ENCODE data around the gene FKBP2. TPM values are rescaled to one million over a fixed set of nuclear protein-coding genes. Genes with fewer than 3 reads are reported as not detected.

The FKBP2 gene
- total RNA-seq, 1 experiment from 2014 or later: 41.0 TPM

- H2BK12ac ChIP-seq (ENCODE audit: insufficient read length, low read depth, low read length): no peak overlapping the region
- H3K79me2 ChIP-seq (ENCODE audit: insufficient read depth, low read length): no peaks in the 10 kb centered on the region
- no peak overlapping the region for H2BK20ac ChIP-seq (ENCODE audit: low read depth, low read length, poor library complexity, severe bottlenecking)
- H3K9ac ChIP-seq (ENCODE audit: extremely low read depth, insufficient read length, low read length): no peak overlapping the region
- no CpG with 5 or more reads among the region's 8 CpGs for WGBS (ENCODE audit: extremely low coverage, insufficient read length, low lambda C conversion rate)
- Mint-ChIP-seq H3K36me3 (ENCODE audit: insufficient read depth in 1 of 3, low read depth in 3 of 3) (peaks cover 3 to 13% (median 5%) of the 10 kb centered on the region in 3 experiments; a peak in 4 of 7 replicates), H3K9me3 (no peaks in the 10 kb centered on the region), H3K27me3 (ENCODE audit: low read depth) (peaks cover 20% of the 10 kb centered on the region), H3K4me3 (peak overlapping the region; percentile 67 to 81; a peak in 3 of 5 replicates), H3K27ac (no peak overlapping the region), H3K4me1 (peaks cover 18 to 29% of the 10 kb centered on the region in 2 experiments)
- no peak overlapping the region for H3K4ac ChIP-seq (ENCODE audit: low read depth, low read length)
- no peak overlapping the region for H3K14ac ChIP-seq (ENCODE audit: insufficient read depth, low read length)
- no peaks in the 10 kb centered on the region for H3K79me1 ChIP-seq (ENCODE audit: insufficient read depth, low read depth, low read length, poor library complexity, severe bottlenecking)
- no peak overlapping the region for H2BK15ac ChIP-seq (ENCODE audit: low read depth, low read length)
- no peak overlapping the region for H4K8ac ChIP-seq (replicated peaks; ENCODE audit: insufficient read length, low read depth, low read length)
- no peak overlapping the region for H3K23ac ChIP-seq (ENCODE audit: insufficient read length, low read depth, low read length)
- no peaks in the 10 kb centered on the region; the same call in 1 of the 2 replicates for H3K27me3 ChIP-seq (ENCODE audit: insufficient read depth, low read length)
- no peak overlapping the region for H3T11ph ChIP-seq (ENCODE audit: low read length)
- H3K18ac ChIP-seq (ENCODE audit: insufficient read length, low read depth, low read length): no peak overlapping the region
- H3K23me2 ChIP-seq (ENCODE audit: insufficient read length, low read depth, low read length, poor library complexity, severe bottlenecking): peaks cover 21% of the 10 kb centered on the region
- H2AK5ac ChIP-seq (ENCODE audit: insufficient read length, low read length): no peak overlapping the region
- H3K27ac ChIP-seq (ENCODE audit: insufficient read length, low read depth, low read length): no peak overlapping the region
- no peak overlapping the region for H2BK5ac ChIP-seq (ENCODE audit: insufficient read length, low read length)
- H4K20me1 ChIP-seq (ENCODE audit: control insufficient read depth, insufficient read depth, insufficient read length): no peaks in the 10 kb centered on the region
- no peak overlapping the region for H3K4me2 ChIP-seq (ENCODE audit: insufficient read depth, insufficient read length, low read length)
- TF ChIP-seq CTCF (conservative IDR thresholded peaks at IDR 0.05): no peak
- 0 out of 2 replicates have a peak, but pooled peaks cover 3% of the 10 kb centered on the region for H3K4me1 ChIP-seq (ENCODE audit: insufficient read depth, low read length)
- no peak for DNase-seq
- no peak overlapping the region for H4K91ac ChIP-seq (ENCODE audit: insufficient read length, low read depth, low read length)
- H3K56ac ChIP-seq (ENCODE audit: insufficient read length, low read depth, low read length): no peak overlapping the region
- H4K5ac ChIP-seq (ENCODE audit: insufficient read length, low read depth, low read length): no peak overlapping the region
- H3K9me3 ChIP-seq (ENCODE audit: control insufficient read depth, low read depth, low read length): no peaks in the 10 kb centered on the region
- no peak overlapping the region for H2BK120ac ChIP-seq (ENCODE audit: low read depth, low read length, poor library complexity, severe bottlenecking)
- no peak overlapping the region for H2AFZ ChIP-seq (ENCODE audit: low read length)
Observed at GRCh38 chr11:64232967-64233315, 8.0 kb upstream of the FKBP2 start.
